HG03457 (cell line): ENCODE measurements around the gene RFT1.

Experiments
- ATAC-seq: cut with Tn5 transposase; IDR thresholded peaks from one replicate; pipeline ENCODE4 v1.9.1; 2021; ENCODE audit warnings: moderate number of reproducible peaks; ENCODE audit not compliant: unreplicated experiment

RFT1 gene

GRCh38 chr3:53130179-53131061 is at the start of gene RFT1:
Gene RFT1 (minus strand): TSS chr3:53130435. CDS start chr3:53130400, 35 bp downstream.
- peak; percentile 43 for ATAC-seq

GRCh38 chr3:53179580-53179979 is 49.3 kb upstream of the RFT1 start:
- no peak for ATAC-seq

GRCh38 chr3:53178246-53178645 is 48.0 kb upstream of the RFT1 start:
- ATAC-seq = no peak

- no peak for ATAC-seq
Measured at GRCh38 chr3:53175613-53176540, 45.6 kb upstream of the RFT1 start.

GRCh38 chr3:53174346-53175250 is 44.4 kb upstream of the RFT1 start:
- no peak for ATAC-seq

GRCh38 chr3:53173107-53173506 is 42.9 kb upstream of the RFT1 start:
- ATAC-seq = no peak

- ATAC-seq = no peak
Measured at GRCh38 chr3:53171827-53172505, 41.7 kb upstream of the RFT1 start.

GRCh38 chr3:53171064-53171418 is 40.8 kb upstream of the RFT1 start:
- no peak for ATAC-seq

- ATAC-seq = peak; percentile 39
Measured at GRCh38 chr3:53170325-53171063, 40.3 kb upstream of the RFT1 start.

GRCh38 chr3:53169832-53170324 is 39.6 kb upstream of the RFT1 start:
- ATAC-seq = no peak

- ATAC-seq = no peak
Measured at GRCh38 chr3:53169045-53169831, 39.0 kb upstream of the RFT1 start.

- no peak for ATAC-seq
Measured at GRCh38 chr3:53168175-53168923, 38.1 kb upstream of the RFT1 start.

GRCh38 chr3:53167418-53168174 is 37.4 kb upstream of the RFT1 start:
- no peak for ATAC-seq

- ATAC-seq = no peak
Measured at GRCh38 chr3:53166781-53167291, 36.6 kb upstream of the RFT1 start.

GRCh38 chr3:53166206-53166605 is 36.0 kb upstream of the RFT1 start:
- ATAC-seq = no peak

- no peak for ATAC-seq
Measured at GRCh38 chr3:53164911-53165310, 34.7 kb upstream of the RFT1 start.
